Neural cell (in vitro differentiated cells): ENCODE measurements around the gene COX7A2. TPM values are rescaled to one million over a fixed set of nuclear protein-coding genes. Genes with fewer than 3 reads are reported as not detected.

Experiments
- H2AFZ ChIP-seq: fragments of 200-600, 300-800 bp; sonication (generic), shearing (Covaris generic); 2 replicates; pipeline ENCODE4 v1.6.0; 2014; ENCODE audit warnings: low read depth, mild to moderate bottlenecking, antibody characterized with exemption, low read length, moderate library complexity
- H3F3A ChIP-seq: fragments of 200-600 bp; shearing (Covaris generic); 2 replicates; pipeline ENCODE4 v1.6.1; 2016; ENCODE audit warnings: mild to moderate bottlenecking, moderate library complexity, mixed read lengths, antibody characterized with exemption, low read length; ENCODE audit not compliant: insufficient read depth, poor library complexity, severe bottlenecking
- H3K27ac ChIP-seq: fragments of 200-600, 300-800 bp; sonication (generic), shearing (Covaris generic); 2 replicates; pipeline ENCODE4 v1.5.1; 2014; ENCODE audit warnings: mild to moderate bottlenecking, low read length, moderate library complexity
- H3K27me3 ChIP-seq: fragments of 300-800, 200-600 bp; sonication (generic), shearing (Covaris generic); 2 replicates; pipeline ENCODE4 v1.6.0; 2014; ENCODE audit warnings: mild to moderate bottlenecking, low read depth, low read length, moderate library complexity; ENCODE audit not compliant: insufficient read depth
- H3K36me3 ChIP-seq: fragments of 300-800, 200-600 bp; sonication (generic), shearing (Covaris generic); 2 replicates; pipeline ENCODE4 v1.5.1; 2014; ENCODE audit warnings: mild to moderate bottlenecking, antibody characterized with exemption, low read length, moderate library complexity; ENCODE audit not compliant: insufficient read depth
- H3K4me2 ChIP-seq: fragments of 300-800, 200-600 bp; sonication (generic), shearing (Covaris generic); 2 replicates; pipeline ENCODE4 v1.6.0; 2014; ENCODE audit warnings: mild to moderate bottlenecking, low read length
- H3K4me3 ChIP-seq: fragments of 300-800, 200-600 bp; sonication (generic), shearing (Covaris generic); 2 replicates; pipeline ENCODE4 v1.5.1; 2014; ENCODE audit warnings: mild to moderate bottlenecking, low read length, moderate library complexity
- H3K79me2 ChIP-seq: fragments of 200-600 bp; shearing (Covaris generic); replicated peaks from 2 replicates; pipeline ENCODE4 v1.6.0; 2014; ENCODE audit warnings: mild to moderate bottlenecking, low read length, moderate library complexity; ENCODE audit not compliant: insufficient read depth
- H3K9ac ChIP-seq: fragments of 300-800, 200-600 bp; sonication (generic), shearing (Covaris generic); 2 replicates; pipeline ENCODE4 v1.6.1; 2016; ENCODE audit warnings: mild to moderate bottlenecking, low read length, mixed read lengths
- H3K9me2 ChIP-seq: fragments of 200-600 bp; shearing (Covaris generic); 2 replicates; pipeline ENCODE4 v1.6.1; 2016; ENCODE audit warnings: mild to moderate bottlenecking, low read length, mixed read lengths; ENCODE audit not compliant: insufficient read depth
- H3K9me3 ChIP-seq: fragments of 200-600, 300-800 bp; sonication (generic), shearing (Covaris generic); 2 replicates; pipeline ENCODE4 v1.6.1; 2016; ENCODE audit warnings: mild to moderate bottlenecking, mixed run types, low read length, moderate library complexity, mixed read lengths
- H4K20me1 ChIP-seq: fragments of 200-600 bp; shearing (Covaris generic); 2 replicates; pipeline ENCODE4 v1.6.1; 2016; ENCODE audit warnings: mild to moderate bottlenecking, mixed run types; ENCODE audit not compliant: insufficient read depth
- EP300 ChIP-seq: fragments of 450-650 bp; conservative IDR thresholded peaks from 2 replicates; pipeline ENCODE4 v1.6.1; 2014; ENCODE audit warnings: antibody characterized with exemption, mild to moderate bottlenecking, moderate library complexity; ENCODE audit not compliant: poor library complexity, severe bottlenecking
- EZH2 ChIP-seq: fragments of 200-600, 300-800 bp; shearing (Covaris generic), sonication (generic); IDR thresholded peaks from 2 replicates; pipeline ENCODE4 v1.6.1; 2014; ENCODE audit warnings: antibody characterized with exemption, low read length, borderline replicate concordance, mild to moderate bottlenecking; ENCODE audit not compliant: insufficient read depth, poor library complexity, severe bottlenecking
- MXI1 ChIP-seq: fragments of 450-650 bp; conservative IDR thresholded peaks from 2 replicates; pipeline ENCODE4 v1.6.1; 2014; ENCODE audit warnings: antibody characterized with exemption, mild to moderate bottlenecking; ENCODE audit not compliant: poor library complexity, severe bottlenecking
- POLR2AphosphoS5 ChIP-seq: IDR thresholded peaks from 2 replicates; pipeline ENCODE4 v1.6.1; 2012
- RAD21 ChIP-seq: fragments of 450-650 bp; conservative IDR thresholded peaks from 2 replicates; pipeline ENCODE4 v1.6.1; 2014; ENCODE audit warnings: antibody characterized with exemption, mild to moderate bottlenecking, moderate library complexity
- SMC3 ChIP-seq: fragments of 450-650 bp; conservative IDR thresholded peaks from 2 replicates; pipeline ENCODE4 v1.6.1; 2014; ENCODE audit warnings: antibody characterized with exemption, mild to moderate bottlenecking, moderate library complexity; ENCODE audit not compliant: poor library complexity
- TAF1 ChIP-seq: IDR thresholded peaks from 2 replicates; pipeline ENCODE4 v1.6.1; 2012; ENCODE audit warnings: low read depth
- polyA plus RNA-seq: library from polyadenylated mRNA; depleted of rRNA; stranded (reverse); fragments of >200 nt; gene quantifications from 2 replicates; pipeline ENCODE4 v1.2.3, GENCODE V29; 2014
- TF ChIP-seq, protein P1 (sequence below): IDR thresholded peaks from 2 replicates; pipeline ENCODE4 v1.6.1; 2012; ENCODE audit warnings: borderline replicate concordance
- TF ChIP-seq, protein P2 (sequence below): fragments of 450-650 bp; IDR thresholded peaks from 2 replicates; pipeline ENCODE4 v1.5.1; 2014; ENCODE audit warnings: antibody characterized with exemption, mild to moderate bottlenecking, moderate library complexity; ENCODE audit not compliant: poor library complexity, severe bottlenecking

Gene COX7A2
- polyA plus RNA-seq, 1 donor from 2014 or later = 2,909 TPM

DNA sequence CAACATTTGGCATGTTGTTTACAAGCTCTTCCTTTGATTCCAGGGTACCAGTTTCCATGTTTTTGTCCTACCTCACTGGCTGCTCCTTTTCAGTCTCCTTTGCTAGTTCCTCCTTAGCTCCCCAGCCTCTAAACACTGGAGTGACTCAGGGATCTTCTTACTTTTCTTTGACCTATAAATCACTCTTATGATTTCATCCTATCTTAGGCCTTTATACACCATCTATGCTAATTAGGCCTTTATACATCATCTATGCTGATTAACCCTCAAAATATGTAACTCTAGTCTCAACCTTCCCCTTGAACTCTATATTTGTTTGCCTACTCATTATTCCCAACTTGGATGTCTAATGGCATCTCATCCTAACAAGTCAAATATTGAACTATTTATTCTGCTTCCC lies 31.5 kb upstream of the COX7A2 start:
- no peak overlapping the region for H3K27ac ChIP-seq
- no peak overlapping the region for H3K4me3 ChIP-seq
- no peak overlapping the region for H2AFZ ChIP-seq
- peaks cover 2% of the 10 kb centered on the region for H3K36me3 ChIP-seq
- TF ChIP-seq MXI1 (no peak), SMC3 (no peak), EP300 (no peak), RAD21 (no peak), POLR2AphosphoS5 (no peak)
- TF ChIP-seq, protein P1, sequence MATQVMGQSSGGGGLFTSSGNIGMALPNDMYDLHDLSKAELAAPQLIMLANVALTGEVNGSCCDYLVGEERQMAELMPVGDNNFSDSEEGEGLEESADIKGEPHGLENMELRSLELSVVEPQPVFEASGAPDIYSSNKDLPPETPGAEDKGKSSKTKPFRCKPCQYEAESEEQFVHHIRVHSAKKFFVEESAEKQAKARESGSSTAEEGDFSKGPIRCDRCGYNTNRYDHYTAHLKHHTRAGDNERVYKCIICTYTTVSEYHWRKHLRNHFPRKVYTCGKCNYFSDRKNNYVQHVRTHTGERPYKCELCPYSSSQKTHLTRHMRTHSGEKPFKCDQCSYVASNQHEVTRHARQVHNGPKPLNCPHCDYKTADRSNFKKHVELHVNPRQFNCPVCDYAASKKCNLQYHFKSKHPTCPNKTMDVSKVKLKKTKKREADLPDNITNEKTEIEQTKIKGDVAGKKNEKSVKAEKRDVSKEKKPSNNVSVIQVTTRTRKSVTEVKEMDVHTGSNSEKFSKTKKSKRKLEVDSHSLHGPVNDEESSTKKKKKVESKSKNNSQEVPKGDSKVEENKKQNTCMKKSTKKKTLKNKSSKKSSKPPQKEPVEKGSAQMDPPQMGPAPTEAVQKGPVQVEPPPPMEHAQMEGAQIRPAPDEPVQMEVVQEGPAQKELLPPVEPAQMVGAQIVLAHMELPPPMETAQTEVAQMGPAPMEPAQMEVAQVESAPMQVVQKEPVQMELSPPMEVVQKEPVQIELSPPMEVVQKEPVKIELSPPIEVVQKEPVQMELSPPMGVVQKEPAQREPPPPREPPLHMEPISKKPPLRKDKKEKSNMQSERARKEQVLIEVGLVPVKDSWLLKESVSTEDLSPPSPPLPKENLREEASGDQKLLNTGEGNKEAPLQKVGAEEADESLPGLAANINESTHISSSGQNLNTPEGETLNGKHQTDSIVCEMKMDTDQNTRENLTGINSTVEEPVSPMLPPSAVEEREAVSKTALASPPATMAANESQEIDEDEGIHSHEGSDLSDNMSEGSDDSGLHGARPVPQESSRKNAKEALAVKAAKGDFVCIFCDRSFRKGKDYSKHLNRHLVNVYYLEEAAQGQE = no peak
- no peaks in the 10 kb centered on the region for H3K9me2 ChIP-seq
- peaks cover 60% of the 10 kb centered on the region for H3K79me2 ChIP-seq
- H3K9ac ChIP-seq = no peak overlapping the region
- no peaks in the 10 kb centered on the region for H3K27me3 ChIP-seq
- no peaks in the 10 kb centered on the region for H4K20me1 ChIP-seq
- H3K4me2 ChIP-seq = no peak overlapping the region
- H3K9me3 ChIP-seq = no peaks in the 10 kb centered on the region
- no peaks in the 10 kb centered on the region for H3F3A ChIP-seq

DNA sequence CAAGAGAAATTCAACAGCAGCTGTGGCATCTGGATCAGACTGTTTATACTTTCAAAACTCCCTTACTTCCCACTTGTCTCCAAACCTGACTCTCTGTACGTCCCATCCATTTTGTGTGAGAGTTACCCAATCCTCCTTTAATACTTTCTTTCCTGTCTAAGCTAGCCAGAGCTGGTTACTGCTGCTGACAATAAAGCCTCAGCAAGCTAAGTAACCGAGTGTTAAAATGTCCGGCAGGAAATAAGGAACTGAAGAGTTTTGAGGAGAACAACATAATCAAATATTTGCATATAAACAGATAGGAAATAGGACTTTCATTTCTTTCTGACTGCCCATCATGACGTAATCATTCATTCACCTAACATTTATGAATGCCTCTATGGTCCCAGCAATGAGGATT lies 29.4 kb upstream of the COX7A2 start:
- TF ChIP-seq, protein P2, sequence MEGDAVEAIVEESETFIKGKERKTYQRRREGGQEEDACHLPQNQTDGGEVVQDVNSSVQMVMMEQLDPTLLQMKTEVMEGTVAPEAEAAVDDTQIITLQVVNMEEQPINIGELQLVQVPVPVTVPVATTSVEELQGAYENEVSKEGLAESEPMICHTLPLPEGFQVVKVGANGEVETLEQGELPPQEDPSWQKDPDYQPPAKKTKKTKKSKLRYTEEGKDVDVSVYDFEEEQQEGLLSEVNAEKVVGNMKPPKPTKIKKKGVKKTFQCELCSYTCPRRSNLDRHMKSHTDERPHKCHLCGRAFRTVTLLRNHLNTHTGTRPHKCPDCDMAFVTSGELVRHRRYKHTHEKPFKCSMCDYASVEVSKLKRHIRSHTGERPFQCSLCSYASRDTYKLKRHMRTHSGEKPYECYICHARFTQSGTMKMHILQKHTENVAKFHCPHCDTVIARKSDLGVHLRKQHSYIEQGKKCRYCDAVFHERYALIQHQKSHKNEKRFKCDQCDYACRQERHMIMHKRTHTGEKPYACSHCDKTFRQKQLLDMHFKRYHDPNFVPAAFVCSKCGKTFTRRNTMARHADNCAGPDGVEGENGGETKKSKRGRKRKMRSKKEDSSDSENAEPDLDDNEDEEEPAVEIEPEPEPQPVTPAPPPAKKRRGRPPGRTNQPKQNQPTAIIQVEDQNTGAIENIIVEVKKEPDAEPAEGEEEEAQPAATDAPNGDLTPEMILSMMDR = no peak
- no peak for TF ChIP-seq TAF1
- no peak for TF ChIP-seq SMC3
- TF ChIP-seq RAD21 = no peak
- no peak for TF ChIP-seq POLR2AphosphoS5
- TF ChIP-seq, protein P1 = no peak
- no peak for TF ChIP-seq EZH2
- TF ChIP-seq EP300 = no peak
- TF ChIP-seq MXI1 = no peak
- H3K79me2 ChIP-seq = peaks cover 46% of the 10 kb centered on the region
- H3K4me2 ChIP-seq = no peak overlapping the region
- no peaks in the 10 kb centered on the region for H3K27me3 ChIP-seq
- no peaks in the 10 kb centered on the region for H3K9me2 ChIP-seq
- no peaks in the 10 kb centered on the region for H3K9me3 ChIP-seq
- H3K9ac ChIP-seq = no peak overlapping the region
- H3K36me3 ChIP-seq = peaks cover 2% of the 10 kb centered on the region
- H3K4me3 ChIP-seq = no peak overlapping the region
- no peak overlapping the region for H2AFZ ChIP-seq
- no peaks in the 10 kb centered on the region for H3F3A ChIP-seq
- no peak overlapping the region for H3K27ac ChIP-seq
- H4K20me1 ChIP-seq = no peaks in the 10 kb centered on the region
